T-cell (primary cell): ENCODE measurements around the gene SLC35B2. TPM values are rescaled to one million over a fixed set of nuclear protein-coding genes. Genes with fewer than 3 reads are reported as not detected.
A peak's percentile ranks its signal among the peaks of the same experiment; 100 is the strongest.

ENCODE experiments used
- ATAC-seq, 4 experiments: fragments of 200-7000 bp in 3 of 4; fragments of 150-1000 bp in 1 of 4; cut with Tn5 transposase; replicated peaks in 1 of 4; 1 replicate in 3 of 4; 2 replicates in 1 of 4; pipeline ENCODE4 v1.10.0; 2021; ENCODE audit warnings: moderate library complexity in 3 of 4, mild to moderate bottlenecking in 2 of 4, moderate number of reproducible peaks in 1 of 4
- CTCF ChIA-PET, 2 donors: fragments of 300-600 bp; sonication (Branson Sonifier 250); formaldehyde crosslinking; loops; one replicate each; lab custom pipeline; 2022; ENCODE audit warnings: antibody characterized with exemption in 2 of 2; lab: Charles Lee
- POLR2A ChIA-PET, 2 donors: fragments of 300-600 bp; sonication (Branson Sonifier 250); formaldehyde crosslinking; loops; one replicate each; lab custom pipeline; 2022; ENCODE audit warnings: antibody characterized with exemption in 2 of 2; lab: Charles Lee
- DNase-seq, 35 experiments: peaks; one replicate each; pipeline versions ENCODE4 v3.0.0 to v3.0.0-alpha.2; 2013 to 2023
- H3K27ac ChIP-seq: one replicate; pipeline ENCODE4 v1.5.1; 2013; ENCODE audit warnings: low read length
- H3K27me3 ChIP-seq, 2 experiments: replicated peaks in 1 of 2; 1 replicate in 1 of 2; 2 replicates in 1 of 2; pipeline versions ENCODE4 v1.6.1 to v1.7.0; 2013; ENCODE audit warnings: low read length in 1 of 2, mixed read lengths in 1 of 2; ENCODE audit not compliant: control insufficient read depth in 2 of 2, insufficient read depth in 2 of 2; ENCODE audit errors: extremely low read depth in 1 of 2
- H3K36me3 ChIP-seq, 2 donors: 1 replicate in 1 of 2; 2 replicates in 1 of 2; pipeline versions ENCODE4 v1.6.1 to v1.7.0; 2013; ENCODE audit warnings: low read length in 1 of 2; ENCODE audit not compliant: control insufficient read depth in 2 of 2, insufficient read depth in 1 of 2; ENCODE audit errors: extremely low read depth in 1 of 2
- H3K4me1 ChIP-seq, 2 experiments: 1 replicate in 1 of 2; 2 replicates in 1 of 2; pipeline versions ENCODE4 v1.6.1 to v1.7.0; 2013; ENCODE audit warnings: low read length in 2 of 2, mixed read lengths in 1 of 2; ENCODE audit not compliant: insufficient read depth in 2 of 2, control insufficient read depth in 1 of 2; ENCODE audit errors: extremely low read depth in 1 of 2
- H3K4me3 ChIP-seq, 2 donors: 1 replicate in 1 of 2; 2 replicates in 1 of 2; pipeline versions ENCODE4 v1.5.1 to v1.7.0; 2013; ENCODE audit warnings: mild to moderate bottlenecking in 2 of 2, low read length in 1 of 2, moderate library complexity in 1 of 2; ENCODE audit not compliant: control insufficient read depth in 1 of 2; ENCODE audit errors: extremely low read depth in 1 of 2
- H3K9me3 ChIP-seq: 2 replicates; pipeline ENCODE4 v1.7.0; 2013
- H3K27ac Mint-ChIP-seq, 2 donors: one replicate each; pipeline ENCODE4 v1.8.0; 2020 to 2021; ENCODE audit warnings: mild to moderate bottlenecking in 2 of 2, mixed read lengths in 2 of 2
- H3K27me3 Mint-ChIP-seq, 2 donors: one replicate each; pipeline ENCODE4 v1.8.0; 2021 to 2022; ENCODE audit warnings: mixed read lengths in 2 of 2
- H3K36me3 Mint-ChIP-seq: one replicate; pipeline ENCODE4 v1.8.0; 2021; ENCODE audit warnings: mixed read lengths
- H3K4me1 Mint-ChIP-seq, 3 donors: one replicate each; pipeline ENCODE4 v1.8.0; 2020 to 2022; ENCODE audit warnings: mixed read lengths in 3 of 3, mild to moderate bottlenecking in 1 of 3
- H3K4me3 Mint-ChIP-seq, 3 donors: one replicate each; pipeline ENCODE4 v1.8.0; 2020 to 2022; ENCODE audit warnings: mild to moderate bottlenecking in 3 of 3, mixed read lengths in 3 of 3, moderate library complexity in 3 of 3
- H3K9me3 Mint-ChIP-seq, 3 donors: one replicate each; pipeline ENCODE4 v1.8.0; 2020 to 2022; ENCODE audit warnings: mixed read lengths in 3 of 3
- WGBS: methylation state at CpG from one replicate; pipeline ENCODE4 v1.1.5; 2013; ENCODE audit warnings: missing lambda C conversion rate; ENCODE audit not compliant: insufficient coverage; 5-methylcytosine and 5-hydroxymethylcytosine counted together
- total RNA-seq, 35 experiments: library from RNA in 6 of 35; stranded (reverse) in 6 of 35; fragments of 120-200 nt in 1 of 35; gene quantifications; one replicate each; pipeline versions ENCODE4 v1.2.1 to v1.2.4 and lab custom pipeline; 2013 to 2026

SLC35B2 gene
- total RNA-seq, 5 donors from 2014 or later (not counting 1 experiment from before 2014, with no cell fraction given) = 14.6 to 21.8 (median 20.3) TPM

- Mint-ChIP-seq H3K9me3 (no peaks in the 10 kb centered on the region), H3K27me3 (peaks cover 39 to 50% of the 10 kb centered on the region in 2 donors), H3K4me3 (no peak overlapping the region), H3K4me1 (peaks cover 0 to 7% (median 0%) of the 10 kb centered on the region in 3 donors), H3K36me3 (no peaks in the 10 kb centered on the region), H3K27ac (no peak overlapping the region)
- ATAC-seq = no peak
- H3K9me3 ChIP-seq = no peaks in the 10 kb centered on the region
- ChIA-PET POLR2A (interaction anchor here in 1 of 2 donors (0.7 kb wide), 1 partner anchor 36 kb away, joined by 3 read pairs; no protein-coding TSS in a partner anchor), CTCF (no interaction called here)
- no peak overlapping the region for H3K4me3 ChIP-seq
- H3K36me3 ChIP-seq = no peaks in the 10 kb centered on the region
- WGBS = 17% methylated on average over 1 of the region's 3 CpGs
- H3K27ac ChIP-seq = no peak overlapping the region
- peaks cover 4 to 72% of the 10 kb centered on the region in 2 experiments for H3K27me3 ChIP-seq
- DNase-seq = no peak
- H3K4me1 ChIP-seq = peaks cover 0 to 11% of the 10 kb centered on the region in 2 experiments
Observed at GRCh38 chr6:44278315-44278714, 21.0 kb upstream of the SLC35B2 start.

- Mint-ChIP-seq H3K4me3 (no peak overlapping the region), H3K27ac (no peak overlapping the region), H3K27me3 (peaks cover 40 to 55% of the 10 kb centered on the region in 2 donors), H3K4me1 (peaks cover 0 to 7% (median 0%) of the 10 kb centered on the region in 3 donors), H3K36me3 (no peaks in the 10 kb centered on the region), H3K9me3 (no peaks in the 10 kb centered on the region)
- H3K27me3 ChIP-seq = peaks cover 4 to 77% of the 10 kb centered on the region in 2 experiments
- H3K36me3 ChIP-seq = no peaks in the 10 kb centered on the region
- WGBS = 81% methylated on average over 6 of the region's 7 CpGs
- no peaks in the 10 kb centered on the region for H3K9me3 ChIP-seq
- DNase-seq (no peak), ATAC-seq (no peak)
- H3K4me1 ChIP-seq = peaks cover 0 to 11% of the 10 kb centered on the region in 2 experiments
- H3K27ac ChIP-seq = no peak overlapping the region
- ChIA-PET POLR2A (no interaction called here), CTCF (interaction anchor here in 1 of 2 donors (1.3 kb wide), 1 partner anchor 9 kb away, joined by 4 read pairs; no protein-coding TSS in a partner anchor)
- no peak overlapping the region for H3K4me3 ChIP-seq
Observed at GRCh38 chr6:44277763-44278162, 20.4 kb upstream of the SLC35B2 start.

DNA sequence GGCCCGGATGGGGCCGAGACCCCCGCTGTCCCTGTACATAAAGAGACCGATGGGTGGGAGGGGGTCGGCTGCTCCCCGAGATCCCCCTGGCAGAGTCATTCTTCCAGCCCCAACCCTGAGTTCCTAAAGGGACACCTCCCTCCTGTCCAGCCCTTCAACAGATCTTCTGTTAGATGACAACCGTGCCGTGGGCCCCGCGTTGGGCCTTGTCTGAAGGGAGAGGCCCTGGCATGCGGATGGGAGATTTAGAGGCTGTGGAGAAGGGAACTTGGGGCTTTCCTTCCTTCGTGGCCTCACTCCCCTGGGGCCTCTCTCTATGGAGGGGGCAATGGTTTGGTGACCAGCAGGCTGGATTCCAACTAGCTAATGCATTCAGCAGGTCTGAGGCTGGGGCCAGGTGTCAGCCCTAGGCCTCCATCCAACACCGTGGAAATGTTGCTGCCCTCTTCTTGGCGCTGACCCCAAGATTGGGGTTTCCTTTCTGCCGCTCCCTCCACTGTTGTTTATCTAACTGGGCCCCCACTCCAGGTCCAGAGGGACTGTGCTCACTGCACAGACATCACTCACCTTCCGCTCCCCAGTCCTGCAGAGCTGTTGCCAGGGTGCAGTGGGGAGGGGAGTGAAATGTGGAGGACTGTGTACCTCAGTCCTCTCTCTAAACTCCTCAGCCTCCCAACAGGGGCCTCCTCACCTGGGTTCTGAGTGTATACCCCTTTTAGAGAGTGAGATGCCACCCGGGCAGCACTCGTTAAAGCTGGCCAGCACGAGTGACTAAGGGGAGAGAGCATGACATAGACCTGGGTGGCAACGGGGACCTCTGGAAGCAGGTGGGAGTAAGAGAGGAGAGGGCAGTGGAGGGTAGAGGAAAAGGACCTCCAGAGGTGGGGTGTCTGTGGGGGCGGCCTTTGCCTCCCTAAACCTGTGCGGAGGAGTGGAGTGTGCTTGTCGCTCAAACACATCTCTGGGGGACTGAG lies 19.6 kb upstream of the SLC35B2 start:
- no peak for DNase-seq
- Histone ChIP-seq H3K4me1 (peaks cover 0 to 11% of the 10 kb centered on the region in 2 experiments), H3K9me3 (no peaks in the 10 kb centered on the region), H3K27ac (no peak overlapping the region), H3K36me3 (no peaks in the 10 kb centered on the region), H3K27me3 (peaks cover 4 to 85% of the 10 kb centered on the region in 2 experiments), H3K4me3 (no peak overlapping the region)
- H3K4me1 Mint-ChIP-seq = peaks cover 0 to 7% (median 0%) of the 10 kb centered on the region in 3 donors
- ChIA-PET POLR2A (no interaction called here), CTCF (interaction anchor here in 1 of 2 donors (1.3 kb wide), 1 partner anchor 8 kb away, joined by 4 read pairs; no protein-coding TSS in a partner anchor)
- H3K27me3 Mint-ChIP-seq = peaks cover 49 to 61% of the 10 kb centered on the region in 2 donors
- peak overlapping the region in 1 of 3 donors; percentile 57 for H3K4me3 Mint-ChIP-seq
- no peaks in the 10 kb centered on the region for H3K9me3 Mint-ChIP-seq
- ATAC-seq = no peak
- no peak overlapping the region for H3K27ac Mint-ChIP-seq
- H3K36me3 Mint-ChIP-seq = no peaks in the 10 kb centered on the region
- WGBS = 80% methylated on average over 8 of the region's 23 CpGs

- ChIA-PET POLR2A (no interaction called here), CTCF (interaction anchor here in 1 of 2 donors (1.9 kb wide), 1 partner anchor 29 kb away, joined by 8 read pairs; no protein-coding TSS in a partner anchor)
- Histone ChIP-seq H3K36me3 (no peaks in the 10 kb centered on the region), H3K4me1 (peaks cover 0 to 16% of the 10 kb centered on the region in 2 experiments), H3K4me3 (no peak overlapping the region), H3K9me3 (no peaks in the 10 kb centered on the region), H3K27ac (no peak overlapping the region), H3K27me3 (peaks cover 11 to 92% of the 10 kb centered on the region in 2 experiments)
- ATAC-seq = peak; percentile 65 to 85 (median 69)
- Mint-ChIP-seq H3K4me1 (peaks cover 0 to 10% (median 7%) of the 10 kb centered on the region in 3 donors), H3K27me3 (peaks cover 57 to 69% of the 10 kb centered on the region in 2 donors), H3K9me3 (no peaks in the 10 kb centered on the region), H3K4me3 (peak overlapping the region in 1 of 3 donors; percentile 57), H3K27ac (no peak overlapping the region), H3K36me3 (no peaks in the 10 kb centered on the region)
- peak in 3 of 35 experiments; percentile 35 to 57 (median 42) for DNase-seq
- WGBS = 22% methylated on average over 107 of the region's 109 CpGs
Observed at GRCh38 chr6:44275749-44276648, 18.7 kb upstream of the SLC35B2 start.

GRCh38 chr6:44275271-44275748 lies 18.0 kb upstream of the SLC35B2 start:
- Mint-ChIP-seq H3K9me3 (no peaks in the 10 kb centered on the region), H3K4me3 (peak overlapping the region in 1 of 3 donors; percentile 28), H3K27me3 (peaks cover 55 to 69% of the 10 kb centered on the region in 2 donors), H3K4me1 (peaks cover 0 to 11% (median 8%) of the 10 kb centered on the region in 3 donors), H3K27ac (no peak overlapping the region), H3K36me3 (no peaks in the 10 kb centered on the region)
- ChIA-PET POLR2A (no interaction called here), CTCF (interaction anchor here in 1 of 2 donors (1.9 kb wide), 1 partner anchor 30 kb away, joined by 8 read pairs; no protein-coding TSS in a partner anchor)
- ATAC-seq (no peak), DNase-seq (no peak)
- no peak overlapping the region for H3K4me3 ChIP-seq
- WGBS = 84% methylated on average over 56 of the region's 59 CpGs
- peaks cover 0 to 17% of the 10 kb centered on the region in 2 experiments for H3K4me1 ChIP-seq
- peaks cover 11 to 88% of the 10 kb centered on the region in 2 experiments for H3K27me3 ChIP-seq
- H3K9me3 ChIP-seq = no peaks in the 10 kb centered on the region
- no peaks in the 10 kb centered on the region for H3K36me3 ChIP-seq
- no peak overlapping the region for H3K27ac ChIP-seq
